Stimulated activated naive CD4-positive, alpha-beta T cell treated with Interleukin-2 at 50 U/mL for 16 hours (primary cell): ENCODE measurements around the gene PIP5K1A.

Experiments used
- DNase-seq: peaks from one replicate; lab custom pipeline; 2025; lab: John Stamatoyannopoulos, UW

Gene PIP5K1A

GRCh38 chr1:151289991-151290708 is 91.8 kb downstream of the PIP5K1A start:
- no peak for DNase-seq

GRCh38 chr1:151290709-151291303 is 92.5 kb downstream of the PIP5K1A start:
- DNase-seq: no peak

DNA sequence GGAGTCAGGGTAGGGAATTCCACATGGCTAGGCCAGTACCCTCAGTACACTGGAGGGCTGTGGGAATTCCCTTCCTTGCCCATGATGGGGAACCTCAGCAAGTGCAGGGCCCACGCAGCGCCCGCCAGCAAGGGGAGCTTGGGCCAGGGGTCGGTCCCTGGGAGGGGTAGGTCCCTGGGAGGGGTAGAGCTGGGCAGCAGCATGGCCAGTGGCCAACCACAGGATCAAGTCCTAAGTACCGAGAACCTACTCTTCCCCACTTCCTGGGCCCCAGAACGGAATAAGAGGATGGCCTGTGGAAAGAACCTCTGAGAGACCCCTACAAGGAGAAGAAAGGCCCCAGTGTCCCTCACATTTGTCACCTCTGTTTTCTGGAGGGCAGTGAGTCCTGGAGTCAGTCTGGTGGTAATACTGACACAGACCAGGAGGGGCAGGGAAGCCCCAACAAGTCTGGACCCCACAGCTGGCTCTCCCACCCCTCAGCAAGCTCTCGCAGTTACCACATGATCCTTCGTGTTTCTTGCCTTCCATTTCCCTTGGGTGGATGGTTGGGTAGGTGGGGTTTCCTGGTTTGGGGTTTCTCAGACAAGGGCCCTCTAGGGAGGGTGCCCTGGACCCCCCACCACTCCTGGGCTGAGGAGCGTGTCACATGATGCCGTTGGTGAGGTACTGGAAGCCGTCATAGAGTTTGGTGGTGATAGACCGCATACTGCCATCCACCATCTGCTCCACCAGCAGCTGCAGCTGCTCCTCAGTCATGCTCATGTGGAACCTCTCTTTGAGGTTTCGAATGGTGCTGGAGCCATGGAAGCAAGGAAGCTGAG is 94.1 kb downstream of the PIP5K1A start:
- no peak for DNase-seq

- DNase-seq: no peak
These were observed 94.7 kb downstream of the PIP5K1A start for GRCh38 chr1:151293093-151293492.

- DNase-seq: no peak
These were observed 96.5 kb downstream of the PIP5K1A start for GRCh38 chr1:151294742-151295462.
